SU-DHL-6 (cell line): ENCODE results near the gene TRIM32.

Experiments
- CTCF ChIP-seq: fragments of 200-600 bp; sonication (generic); IDR thresholded peaks from one replicate; pipeline ENCODE4 v1.5.1; 2017; ENCODE audit warnings: antibody characterized with exemption, mild to moderate bottlenecking, low read length, moderate library complexity; ENCODE audit not compliant: insufficient read depth, poor library complexity, severe bottlenecking
- EZH2phosphoT487 ChIP-seq: fragments of 200-600 bp; sonication (generic), shearing (Covaris generic); conservative IDR thresholded peaks from 2 replicates; pipeline ENCODE4 v1.6.1; 2018; ENCODE audit warnings: mild to moderate bottlenecking, antibody characterized with exemption, low read length, moderate library complexity, mixed read lengths

GRCh38 chr9:116639251-116639741, 47.8 kb upstream of the TRIM32 start:
- no peak for TF ChIP-seq CTCF
- no peak for TF ChIP-seq EZH2phosphoT487
